ENCODE results near the gene AP3D1. TPM values are rescaled to one million over a fixed set of nuclear protein-coding genes. Genes with fewer than 3 reads are reported as not detected.

AP3D1 gene
- total RNA-seq, 1 donor from 2014 or later: 50.9 TPM

DNA sequence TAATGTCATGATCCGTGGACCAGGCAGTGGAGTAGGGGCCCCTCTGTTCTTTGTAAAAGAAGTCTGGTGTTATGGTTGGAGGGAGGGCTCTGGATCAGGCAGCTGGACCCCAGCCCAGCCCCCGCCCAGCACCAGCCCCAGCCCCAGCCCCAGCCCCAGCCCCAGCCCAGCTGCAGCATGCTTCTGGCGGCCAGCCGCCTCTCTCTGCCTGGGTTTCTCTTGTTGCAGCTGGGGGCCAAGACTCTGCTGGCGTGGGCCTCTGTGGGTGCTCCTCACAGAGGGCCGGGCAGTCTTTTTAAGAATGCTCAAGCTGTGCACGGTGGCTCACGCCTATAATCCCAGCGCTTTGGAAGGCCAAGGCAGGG lies 30.2 kb upstream of the AP3D1 start:
- Mint-ChIP-seq H3K27me3 (ENCODE audit: insufficient read depth, low read depth) (peaks cover 6% of the 10 kb centered on the region), H3K27ac (no peak overlapping the region), H3K36me3 (peaks cover 14% of the 10 kb centered on the region), H3K4me3 (no peak overlapping the region), H3K9me3 (no peaks in the 10 kb centered on the region), H3K4me1 (peaks cover 9% of the 10 kb centered on the region)
- no peak overlapping the region for H3K4me2 ChIP-seq
- no peak overlapping the region for H2AFZ ChIP-seq (replicated peaks)
- no peaks in the 10 kb centered on the region for H3K27me3 ChIP-seq
- peaks cover 87% of the 10 kb centered on the region for H3K79me2 ChIP-seq (ENCODE audit: low read depth)
- no peak overlapping the region for H3K27ac ChIP-seq
- DNase-seq (ENCODE audit: low spot score): no peak
- H3K4me1 ChIP-seq: no peaks in the 10 kb centered on the region
- no peak overlapping the region for H3K4me3 ChIP-seq
- H3F3A ChIP-seq (ENCODE audit: low read depth): no peaks in the 10 kb centered on the region
- TF ChIP-seq, protein P1, sequence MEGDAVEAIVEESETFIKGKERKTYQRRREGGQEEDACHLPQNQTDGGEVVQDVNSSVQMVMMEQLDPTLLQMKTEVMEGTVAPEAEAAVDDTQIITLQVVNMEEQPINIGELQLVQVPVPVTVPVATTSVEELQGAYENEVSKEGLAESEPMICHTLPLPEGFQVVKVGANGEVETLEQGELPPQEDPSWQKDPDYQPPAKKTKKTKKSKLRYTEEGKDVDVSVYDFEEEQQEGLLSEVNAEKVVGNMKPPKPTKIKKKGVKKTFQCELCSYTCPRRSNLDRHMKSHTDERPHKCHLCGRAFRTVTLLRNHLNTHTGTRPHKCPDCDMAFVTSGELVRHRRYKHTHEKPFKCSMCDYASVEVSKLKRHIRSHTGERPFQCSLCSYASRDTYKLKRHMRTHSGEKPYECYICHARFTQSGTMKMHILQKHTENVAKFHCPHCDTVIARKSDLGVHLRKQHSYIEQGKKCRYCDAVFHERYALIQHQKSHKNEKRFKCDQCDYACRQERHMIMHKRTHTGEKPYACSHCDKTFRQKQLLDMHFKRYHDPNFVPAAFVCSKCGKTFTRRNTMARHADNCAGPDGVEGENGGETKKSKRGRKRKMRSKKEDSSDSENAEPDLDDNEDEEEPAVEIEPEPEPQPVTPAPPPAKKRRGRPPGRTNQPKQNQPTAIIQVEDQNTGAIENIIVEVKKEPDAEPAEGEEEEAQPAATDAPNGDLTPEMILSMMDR (IDR thresholded peaks at IDR 0.05): no peak
- TF ChIP-seq EZH2phosphoT487 (IDR thresholded peaks at IDR 0.05) (no peak), EZH2 (IDR thresholded peaks at IDR 0.05) (no peak)
- no peaks in the 10 kb centered on the region for H3K36me3 ChIP-seq
- peaks cover 93% of the 10 kb centered on the region for H4K20me1 ChIP-seq (ENCODE audit: low read depth)
- no peak overlapping the region for H3K9ac ChIP-seq
- no peaks in the 10 kb centered on the region for H3K9me3 ChIP-seq (ENCODE audit: low read depth)

GRCh38 chr19:2180881-2181632 lies 29.7 kb upstream of the AP3D1 start:
- Histone ChIP-seq H3K27ac (no peak overlapping the region), H4K20me1 (ENCODE audit: low read depth) (peaks cover 93% of the 10 kb centered on the region), H3K4me1 (no peaks in the 10 kb centered on the region), H3K4me3 (no peak overlapping the region), H3K79me2 (ENCODE audit: low read depth) (peaks cover 92% of the 10 kb centered on the region), H2AFZ (replicated peaks) (no peak overlapping the region), H3F3A (ENCODE audit: low read depth) (no peaks in the 10 kb centered on the region), H3K4me2 (no peak overlapping the region), H3K27me3 (no peaks in the 10 kb centered on the region), H3K9me3 (ENCODE audit: low read depth) (no peaks in the 10 kb centered on the region), H3K36me3 (no peaks in the 10 kb centered on the region), H3K9ac (no peak overlapping the region)
- H3K4me3 Mint-ChIP-seq: no peak overlapping the region
- peak overlapping the region; percentile 82 for H3K27ac Mint-ChIP-seq
- peaks cover 14% of the 10 kb centered on the region for H3K36me3 Mint-ChIP-seq
- H3K27me3 Mint-ChIP-seq (ENCODE audit: insufficient read depth, low read depth): peaks cover 6% of the 10 kb centered on the region
- peaks cover 10% of the 10 kb centered on the region for H3K4me1 Mint-ChIP-seq
- TF ChIP-seq EZH2phosphoT487 (IDR thresholded peaks at IDR 0.05) (no peak), EZH2 (IDR thresholded peaks at IDR 0.05) (no peak)
- TF ChIP-seq, protein P1 (IDR thresholded peaks at IDR 0.05): no peak
- no peak for DNase-seq (ENCODE audit: low spot score)
- H3K9me3 Mint-ChIP-seq: no peaks in the 10 kb centered on the region

DNA sequence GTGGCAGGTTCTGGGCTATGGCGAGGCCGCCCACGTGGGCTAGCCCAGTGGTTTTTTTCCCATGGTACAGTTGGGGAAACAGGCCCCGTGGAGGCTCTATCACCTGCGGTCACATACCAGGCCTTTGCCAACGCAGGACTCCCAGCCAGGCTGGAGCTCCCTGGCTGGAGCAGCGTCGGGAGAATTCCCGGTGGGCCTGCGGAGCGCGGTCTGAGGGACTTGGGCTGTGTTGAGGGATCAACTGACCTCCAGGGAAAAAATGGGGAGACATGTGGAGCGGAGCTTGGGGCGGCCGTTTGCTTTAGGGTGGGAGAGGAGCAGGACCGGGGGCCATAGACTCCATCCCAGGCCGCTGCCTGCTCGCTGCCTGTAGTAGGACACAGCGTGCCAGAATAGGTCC lies 28.7 kb upstream of the AP3D1 start:
- no peak overlapping the region for H3K4me3 Mint-ChIP-seq
- Histone ChIP-seq H3K4me1 (no peaks in the 10 kb centered on the region), H3K4me3 (no peak overlapping the region), H2AFZ (replicated peaks) (no peak overlapping the region), H3F3A (ENCODE audit: low read depth) (no peaks in the 10 kb centered on the region), H3K27me3 (no peaks in the 10 kb centered on the region), H3K36me3 (no peaks in the 10 kb centered on the region), H3K27ac (no peak overlapping the region), H3K4me2 (no peak overlapping the region), H3K9me3 (ENCODE audit: low read depth) (no peaks in the 10 kb centered on the region), H3K79me2 (ENCODE audit: low read depth) (peaks cover 97% of the 10 kb centered on the region), H3K9ac (no peak overlapping the region), H4K20me1 (ENCODE audit: low read depth) (peaks cover 97% of the 10 kb centered on the region)
- TF ChIP-seq EZH2 (IDR thresholded peaks at IDR 0.05): no peak
- TF ChIP-seq, protein P1 (IDR thresholded peaks at IDR 0.05): no peak
- no peak for TF ChIP-seq EZH2phosphoT487 (IDR thresholded peaks at IDR 0.05)
- H3K9me3 Mint-ChIP-seq: no peaks in the 10 kb centered on the region
- H3K27ac Mint-ChIP-seq: no peak overlapping the region
- peaks cover 6% of the 10 kb centered on the region for H3K27me3 Mint-ChIP-seq (ENCODE audit: insufficient read depth, low read depth)
- peaks cover 13% of the 10 kb centered on the region for H3K4me1 Mint-ChIP-seq
- no peak for DNase-seq (ENCODE audit: low spot score)
- peaks cover 12% of the 10 kb centered on the region for H3K36me3 Mint-ChIP-seq

Measured in neural progenitor cell (in vitro differentiated cells).